Aorta (tissue), 5 donors: ENCODE data around the gene CCN6. TPM values are rescaled to one million over a fixed set of nuclear protein-coding genes. Genes with fewer than 3 reads are reported as not detected.

Source experiments
- ATAC-seq: fragments of 200-7000 bp; cut with Tn5 transposase; one replicate; pipeline ENCODE4 v1.9.1; 2022; ENCODE audit warnings: moderate library complexity; ENCODE audit not compliant: low FRiP score
- DNase-seq, 2 donors: peaks; one replicate each; pipeline ENCODE4 v3.0.0-alpha.2; 2020
- H3K27ac ChIP-seq, 2 donors: one replicate each; pipeline ENCODE4 v1.5.1; 2013; ENCODE audit warnings: low read length in 2 of 2, mild to moderate bottlenecking in 2 of 2, moderate library complexity in 2 of 2, control low read depth in 1 of 2, inconsistent platforms in 1 of 2, low read depth in 1 of 2
- H3K27me3 ChIP-seq, 2 donors: one replicate each; pipeline ENCODE4 v1.6.1; 2013; ENCODE audit warnings: control low read depth in 1 of 2, low read length in 1 of 2, mild to moderate bottlenecking in 1 of 2, moderate library complexity in 1 of 2; ENCODE audit not compliant: insufficient read depth in 2 of 2, control insufficient read depth in 1 of 2
- H3K36me3 ChIP-seq, 2 donors: one replicate each; pipeline ENCODE4 v1.6.1; 2013; ENCODE audit warnings: control low read depth in 1 of 2, low read length in 1 of 2, mild to moderate bottlenecking in 1 of 2; ENCODE audit not compliant: insufficient read depth in 2 of 2, control insufficient read depth in 1 of 2
- H3K4me1 ChIP-seq, 2 donors: one replicate each; pipeline ENCODE4 v1.6.1; 2013; ENCODE audit warnings: low read length in 2 of 2, control low read depth in 1 of 2, mild to moderate bottlenecking in 1 of 2, moderate library complexity in 1 of 2; ENCODE audit not compliant: insufficient read depth in 2 of 2, control insufficient read depth in 1 of 2
- H3K4me3 ChIP-seq, 2 donors: one replicate each; pipeline ENCODE4 v1.5.1; 2013; ENCODE audit warnings: low read length in 2 of 2, control low read depth in 1 of 2, mild to moderate bottlenecking in 1 of 2
- H3K9me3 ChIP-seq: one replicate; pipeline ENCODE4 v1.6.1; 2013; ENCODE audit warnings: mild to moderate bottlenecking, low read length; ENCODE audit not compliant: control insufficient read depth
- WGBS, 2 donors: extraction: QIAGEN DNeasy Blood & Tissue Kit; methylation state at CpG; one replicate each; pipeline ENCODE4 v1.1.7; 2013; 5-methylcytosine and 5-hydroxymethylcytosine counted together
- intact Hi-C, 2 donors: fragments of 100-400 bp; cut with DNase I; formaldehyde crosslinking; loops; one replicate each; pipeline versions ENCODE4 v1.14.2 to v1.15.0; 2022
- polyA plus RNA-seq, 2 donors: library from polyadenylated mRNA; stranded (reverse); fragments of 200-250 nt; gene quantifications; one replicate each; pipeline ENCODE4 v1.2.3, GENCODE V29; 2013
- total RNA-seq, 2 donors: library from RNA; stranded (reverse); fragmentation: NEBNext Ultra II Directional; extraction: Animal tissue kit (Norgen Biotek cat#: 25700); gene quantifications; one replicate each; pipeline ENCODE4 v1.2.1, GENCODE V29; 2021
- donor health status: healthy with polysubstance abuse.
- donor health status: Bipolar disorder and iron deficiency.
- donor health status: DM: no; HTN: no; CAD: no.
- donor health status: DM: no; HTN: no; CAD: no.
- donor health status: DM: yes; HTN: yes; CAD: no.

The CCN6 gene
- total and polyA plus RNA-seq, 4 donors: not detected

DNA sequence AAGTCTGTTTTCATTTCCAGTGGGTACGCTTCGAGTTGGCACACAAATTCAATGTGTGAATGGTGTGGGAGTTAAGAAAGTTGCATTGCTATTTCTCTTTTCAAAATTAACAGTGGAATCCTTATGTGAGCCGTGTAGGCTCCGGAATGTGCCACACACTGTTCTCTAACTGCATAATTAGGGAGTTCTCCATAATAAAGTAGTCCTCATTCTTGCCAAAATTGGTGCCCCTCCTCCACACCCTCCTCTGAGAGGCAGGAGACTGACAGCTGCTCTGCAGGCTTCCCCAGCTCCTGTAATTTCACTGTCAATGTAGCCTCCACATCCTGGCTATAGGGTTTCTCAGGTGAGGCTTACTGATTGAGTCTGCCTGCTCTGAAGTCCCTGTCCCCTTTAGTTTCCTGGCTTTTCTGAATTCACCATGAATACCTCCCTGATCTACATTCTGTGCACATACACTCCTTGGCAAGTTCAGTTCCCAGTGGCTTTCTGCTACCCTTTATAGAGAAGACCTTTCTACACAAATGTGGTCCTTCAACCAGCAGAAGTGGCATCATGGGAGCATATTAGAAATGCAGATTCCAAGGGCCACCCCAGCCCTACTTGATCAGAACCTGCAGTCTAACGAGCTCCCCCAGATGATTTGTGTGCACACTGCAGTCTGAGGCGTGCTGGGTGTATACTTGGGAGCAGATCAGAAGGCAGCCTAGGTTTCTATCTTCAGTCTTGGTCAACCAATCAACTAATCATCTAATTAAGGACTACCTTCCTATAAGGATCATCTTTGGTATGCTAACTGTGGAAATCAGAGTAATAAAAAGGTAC lies 19.9 kb upstream of the CCN6 start:
- intact Hi-C loops: no loop called here
- no peak for DNase-seq
- Histone ChIP-seq H3K4me3 (no peak overlapping the region), H3K27me3 (no peaks in the 10 kb centered on the region), H3K4me1 (peaks cover 2 to 3% of the 10 kb centered on the region in 2 donors), H3K9me3 (no peaks in the 10 kb centered on the region), H3K36me3 (no peaks in the 10 kb centered on the region), H3K27ac (no peak overlapping the region)
- WGBS, 2 donors: 33 to 35% methylated on average over 6 of the region's 6 CpGs
- ATAC-seq: no peak

DNA sequence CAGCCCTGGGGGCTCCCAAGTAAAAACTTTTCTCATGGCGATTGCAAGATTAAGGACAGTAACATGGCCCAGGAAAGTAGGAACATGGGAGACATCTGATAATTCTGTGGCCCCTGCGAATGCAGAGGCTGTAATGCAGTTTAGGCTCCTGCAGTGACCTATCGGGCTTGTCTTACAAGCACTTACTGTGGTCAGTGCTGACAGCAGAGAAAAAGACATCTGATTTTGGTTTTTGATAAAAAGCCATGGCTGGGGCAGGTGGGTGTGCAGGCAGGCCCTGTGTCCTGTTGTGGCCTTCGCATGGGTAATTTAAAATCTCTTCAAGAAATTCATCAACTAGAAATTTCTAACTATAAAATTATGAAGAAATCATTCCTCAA lies 19.3 kb upstream of the CCN6 start:
- Histone ChIP-seq H3K4me1 (peaks cover 2 to 3% of the 10 kb centered on the region in 2 donors), H3K27ac (no peak overlapping the region), H3K9me3 (no peaks in the 10 kb centered on the region), H3K27me3 (no peaks in the 10 kb centered on the region), H3K4me3 (no peak overlapping the region), H3K36me3 (no peaks in the 10 kb centered on the region)
- DNase-seq: no peak
- intact Hi-C loops: no loop called here
- no peak for ATAC-seq
- WGBS, 2 donors: 96% methylated on average over 4 of the region's 4 CpGs

DNA sequence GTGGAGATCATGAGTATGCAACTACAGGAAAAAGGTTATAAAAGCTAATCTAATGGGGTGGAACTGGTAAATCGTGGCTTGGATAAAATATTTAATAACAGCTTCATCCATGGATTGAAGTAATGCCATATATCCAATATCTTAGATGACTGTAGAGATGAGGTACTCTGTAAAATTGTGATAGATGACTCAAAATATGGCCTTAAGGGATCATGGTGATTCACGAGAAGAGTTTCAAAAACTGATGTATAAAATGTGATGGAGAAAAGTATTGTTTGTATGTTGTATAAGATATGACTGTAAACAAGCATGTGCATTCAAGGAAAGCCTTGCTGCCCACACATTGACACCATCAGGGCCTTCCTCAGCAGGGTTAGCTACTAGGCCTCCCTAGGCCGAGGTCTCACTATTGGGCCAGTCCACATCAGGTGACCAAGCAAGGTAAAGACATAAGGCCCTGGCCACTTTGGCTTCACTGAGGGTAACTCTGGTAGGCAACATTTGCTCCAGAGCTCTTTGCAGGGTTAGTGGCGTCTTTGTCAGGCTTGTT lies 17.7 kb upstream of the CCN6 start:
- ATAC-seq: no peak
- no peak overlapping the region for H3K4me3 ChIP-seq
- DNase-seq: no peak
- H3K36me3 ChIP-seq: no peaks in the 10 kb centered on the region
- intact Hi-C loops: no loop called here
- no peaks in the 10 kb centered on the region for H3K9me3 ChIP-seq
- H3K27me3 ChIP-seq: no peaks in the 10 kb centered on the region
- peak overlapping the region in 1 of 2 donors; percentile 38 for H3K27ac ChIP-seq
- 82 to 95% methylated on average over 4 of the region's 4 CpGs for WGBS, 2 donors
- peaks cover 2 to 3% of the 10 kb centered on the region in 2 donors for H3K4me1 ChIP-seq

DNA sequence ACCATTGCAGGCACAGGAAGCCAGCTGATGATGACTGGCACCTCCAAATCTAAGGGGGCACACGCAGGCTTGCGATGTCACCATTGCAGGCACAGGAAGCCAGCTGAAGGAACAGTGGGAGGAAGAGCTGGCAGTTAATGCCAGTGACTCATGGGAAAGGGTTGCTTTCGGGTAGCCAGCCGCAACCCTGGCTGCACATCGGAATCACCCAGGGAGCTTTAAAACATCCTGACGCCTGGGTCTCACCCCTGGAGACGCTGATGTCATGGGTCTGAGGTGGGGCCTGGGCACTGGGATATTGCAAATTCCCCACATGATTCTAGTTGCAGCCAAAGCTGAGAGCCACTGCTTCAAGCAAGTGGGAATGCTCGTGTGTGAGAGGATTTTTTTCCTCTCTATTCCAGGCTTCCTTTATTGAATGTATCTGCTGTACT lies 16.1 kb upstream of the CCN6 start:
- Histone ChIP-seq H3K4me1 (peaks cover 2 to 3% of the 10 kb centered on the region in 2 donors), H3K9me3 (no peaks in the 10 kb centered on the region), H3K27ac (peak overlapping the region; percentile 43 to 60), H3K36me3 (no peaks in the 10 kb centered on the region), H3K4me3 (no peak overlapping the region), H3K27me3 (no peaks in the 10 kb centered on the region)
- WGBS, 2 donors: 1 to 5% methylated on average over 8 of the region's 8 CpGs
- intact Hi-C loops: no loop called here
- ATAC-seq: peak; percentile 94
- DNase-seq: peak; percentile 92 to 94

DNA sequence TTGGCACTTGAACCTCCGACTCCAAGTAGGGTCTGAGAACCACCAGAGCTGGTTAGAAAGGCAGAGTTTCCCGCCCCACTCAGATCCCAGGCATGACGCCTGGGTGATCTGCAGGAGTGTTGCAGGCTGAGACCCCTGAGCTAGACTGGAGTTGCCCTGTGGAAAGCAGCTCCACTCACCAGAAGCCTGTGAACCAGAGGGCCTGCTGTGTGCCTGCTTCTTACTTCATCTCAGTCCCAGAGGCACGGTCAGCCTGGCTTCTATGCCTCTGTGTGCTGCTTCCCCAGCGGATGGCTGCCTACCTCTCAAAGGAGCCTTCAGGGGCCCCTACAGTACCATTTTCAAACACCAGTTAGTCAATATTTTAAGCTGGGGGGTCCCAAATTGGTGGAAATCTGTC lies 15.6 kb upstream of the CCN6 start:
- H3K36me3 ChIP-seq: no peaks in the 10 kb centered on the region
- no peaks in the 10 kb centered on the region for H3K27me3 ChIP-seq
- intact Hi-C loops: no loop called here
- H3K27ac ChIP-seq: peak overlapping the region; percentile 4 to 60
- peaks cover 2 to 3% of the 10 kb centered on the region in 2 donors for H3K4me1 ChIP-seq
- peak; percentile 36 for ATAC-seq
- H3K4me3 ChIP-seq: no peak overlapping the region
- DNase-seq: peak in 1 of 2 donors; percentile 52
- H3K9me3 ChIP-seq: no peaks in the 10 kb centered on the region
- 18 to 31% methylated on average over 5 of the region's 5 CpGs for WGBS, 2 donors

DNA sequence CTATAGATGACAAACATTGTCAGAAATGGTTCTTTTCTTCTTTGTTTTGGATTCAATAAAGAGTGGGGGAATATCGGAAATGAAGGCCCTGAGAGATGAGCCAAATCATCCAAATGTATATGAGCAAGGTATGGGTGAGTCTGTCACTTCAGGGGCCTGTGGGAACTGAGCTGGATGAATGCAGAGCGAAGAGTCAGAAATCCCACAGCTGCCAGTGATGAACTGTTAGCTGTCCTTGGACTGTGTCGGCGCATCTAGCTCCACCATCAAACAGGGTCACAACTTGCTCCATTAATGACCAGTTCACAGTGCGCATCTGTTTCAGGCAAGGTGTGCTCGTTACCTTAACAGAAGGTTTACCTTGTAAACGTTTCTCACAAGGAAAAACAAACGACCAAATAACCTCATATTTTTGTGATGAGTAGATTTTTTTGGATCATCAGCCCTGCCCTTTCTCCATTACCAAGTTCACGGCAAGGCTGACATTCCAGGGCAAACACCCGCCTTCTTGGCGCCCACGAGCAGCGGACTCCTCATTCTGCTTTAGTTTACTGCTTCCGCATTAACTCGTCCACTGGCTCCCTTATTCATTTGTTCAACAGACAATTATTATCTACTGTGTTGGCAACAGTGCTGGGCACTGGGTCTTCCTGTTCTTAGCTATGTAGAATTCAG lies 15.0 kb upstream of the CCN6 start:
- Histone ChIP-seq H3K27ac (peak overlapping the region in 1 of 2 donors; percentile 52), H3K4me1 (peaks cover 0 to 3% of the 10 kb centered on the region in 2 donors), H3K36me3 (no peaks in the 10 kb centered on the region), H3K27me3 (no peaks in the 10 kb centered on the region), H3K9me3 (no peaks in the 10 kb centered on the region), H3K4me3 (no peak overlapping the region)
- intact Hi-C loops: no loop called here
- ATAC-seq (no peak), DNase-seq (no peak)
- WGBS, 2 donors: 87 to 90% methylated on average over 15 of the region's 15 CpGs

DNA sequence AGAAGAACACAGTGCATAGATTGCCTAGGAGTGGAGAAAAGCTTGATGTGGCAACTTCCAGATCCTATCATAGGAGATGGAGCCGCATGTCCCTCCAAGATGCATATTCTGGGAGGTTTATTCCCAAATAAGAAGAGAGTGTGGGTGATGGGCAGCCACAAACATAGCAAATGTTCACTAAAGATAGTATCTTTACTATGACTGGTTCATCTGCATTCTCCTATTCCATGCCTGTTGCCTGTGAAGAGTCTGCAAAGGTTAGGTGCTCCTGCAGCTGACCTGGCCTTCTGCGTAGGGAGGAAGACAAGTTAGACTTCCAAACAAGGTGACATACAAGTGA lies 14.5 kb upstream of the CCN6 start:
- DNase-seq: no peak
- H3K9me3 ChIP-seq: no peaks in the 10 kb centered on the region
- H3K4me3 ChIP-seq: no peak overlapping the region
- no peak for ATAC-seq
- no peak overlapping the region for H3K27ac ChIP-seq
- 69 to 74% methylated on average over 2 of the region's 2 CpGs for WGBS, 2 donors
- no peaks in the 10 kb centered on the region for H3K36me3 ChIP-seq
- H3K4me1 ChIP-seq: peaks cover 0 to 3% of the 10 kb centered on the region in 2 donors
- intact Hi-C loops: no loop called here
- no peaks in the 10 kb centered on the region for H3K27me3 ChIP-seq

DNA sequence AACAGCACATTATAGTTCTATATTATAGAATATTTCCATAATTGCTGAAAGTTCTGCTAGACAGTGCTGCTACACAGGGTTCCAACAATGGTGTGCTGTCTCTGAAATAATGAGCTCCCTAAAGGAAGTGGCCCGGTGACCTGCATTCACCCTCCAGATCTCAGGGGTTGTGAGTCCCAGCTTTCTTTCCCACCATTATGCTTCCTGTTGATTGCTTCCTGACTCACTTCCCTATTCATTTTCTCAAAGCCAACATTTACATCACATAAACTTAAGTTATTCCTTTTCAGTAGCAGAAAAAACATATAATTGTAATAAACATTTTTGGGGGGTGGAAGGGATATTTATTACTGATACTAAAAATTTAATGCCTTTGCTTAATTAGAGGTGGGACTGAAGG lies 12.9 kb upstream of the CCN6 start:
- 70 to 71% methylated on average over 1 of the region's 1 CpG for WGBS, 2 donors
- ATAC-seq: no peak
- no peak overlapping the region for H3K4me3 ChIP-seq
- no peak for DNase-seq
- peaks cover 0 to 3% of the 10 kb centered on the region in 2 donors for H3K4me1 ChIP-seq
- no peaks in the 10 kb centered on the region for H3K27me3 ChIP-seq
- no peak overlapping the region for H3K27ac ChIP-seq
- intact Hi-C loops: loop anchor here (5.0 kb wide), 2 partner anchors 44 to 169 kb away; partner anchors contain the start of gene FYN (in 2 of the 2)
- H3K9me3 ChIP-seq: no peaks in the 10 kb centered on the region
- H3K36me3 ChIP-seq: no peaks in the 10 kb centered on the region
